Measurements from ENCODE around the gene MGRN1. TPM values are rescaled to one million over a fixed set of nuclear protein-coding genes. Genes with fewer than 3 reads are reported as not detected.

The MGRN1 gene
- total and polyA plus RNA-seq, 2 of the 13 experiments (the other 11 are each of a cell fraction or from before 2014, with no cell fraction given): 11.9 to 12.6 TPM

GRCh38 chr16:4684058-4684715 lies 59.6 kb downstream of the MGRN1 start:
- intact Hi-C loops (cut with micrococcal nuclease; ENCODE audit: unreplicated experiment): no loop called here
- TF ChIP-seq ZNF605 (CRISPR knock-in tag; IDR thresholded peaks at IDR 0.05): no peak
- peak; percentile 67 for TF ChIP-seq AGO2 (optimal IDR thresholded peaks at IDR 0.05; ENCODE audit: low read depth, low read length)
- TF ChIP-seq HIC2 (CRISPR knock-in tag; IDR thresholded peaks at IDR 0.05; ENCODE audit: low read depth): no peak
- TF ChIP-seq SAFB2 (CRISPR knock-in tag; IDR thresholded peaks at IDR 0.05; ENCODE audit: borderline replicate concordance, low read depth): no peak
- TF ChIP-seq PLRG1 (conservative IDR thresholded peaks at IDR 0.05): no peak
- TF ChIP-seq POLR2A (IDR thresholded peaks at IDR 0.05; ENCODE audit: insufficient read depth in 1 of 2, low read depth in 2 of 2, low read length in 2 of 2): 0 out of 4 replicates have a peak, but pooled peaks of 1 of the 2 experiments have one; percentile 22
- Histone ChIP-seq H3K9me3 (ENCODE audit: low read length) (no peaks in the 10 kb centered on the region), H3K79me2 (ENCODE audit: insufficient read depth, low read length) (no peaks in the 10 kb centered on the region), H3K27me3 (ENCODE audit: control insufficient read depth in 1 of 2, insufficient read depth in 2 of 2, low read length in 2 of 2) (no peaks in the 10 kb centered on the region), H4K20me1 (ENCODE audit: insufficient read depth, low read length) (no peaks in the 10 kb centered on the region), H3K27ac (ENCODE audit: extremely low read length, insufficient read depth, low read length) (no peak overlapping the region), H3K4me1 (ENCODE audit: insufficient read depth, low read length) (peaks cover 1% of the 10 kb centered on the region), H2AFZ (ENCODE audit: low read length) (no peak overlapping the region), H3K36me3 (replicated peaks in 1 of 2; ENCODE audit: control insufficient read depth in 1 of 2, insufficient read depth in 2 of 2, low read length in 2 of 2) (peaks cover 31 to 63% of the 10 kb centered on the region in 2 experiments; a peak in 4 of 5 replicates), H3K4me3 (replicated peaks in 1 of 3; ENCODE audit: insufficient read depth in 1 of 3, low read depth in 2 of 3, low read length in 3 of 3) (no peak overlapping the region), H3K9ac (ENCODE audit: insufficient read depth, low read depth, low read length) (no peak overlapping the region), H3K4me2 (ENCODE audit: low read depth, low read length) (no peak overlapping the region)
- CTCF ChIA-PET (ENCODE audit: low intra/inter-chr PET ratio, low total read pairs): no interaction called here
- DNase-seq (ENCODE audit: low spot score): no peak
- in situ Hi-C loops (cut with HindIII; ENCODE audit: extremely low pct_ligation_motif_present, low pct_unique_long_range_greater_than_20kb): no loop called here
- WGBS (ENCODE audit: low lambda C conversion rate): 98% methylated on average over 8 of the region's 23 CpGs
- no TSS peak for BruUV-seq (replicated peaks)
- POLR2A ChIA-PET: no interaction called here
- no peak for ATAC-seq
- no peak for FAIRE-seq

- intact Hi-C loops (cut with micrococcal nuclease; ENCODE audit: unreplicated experiment): no loop called here
- TF ChIP-seq POLR2AphosphoS5 (IDR thresholded peaks at IDR 0.05; ENCODE audit: low read depth, low read length) (peak; percentile 21; the same call in 1 of the 2 replicates), ZBTB38 (CRISPR knock-in tag; IDR thresholded peaks at IDR 0.05) (peak; percentile 24; the same call in 1 of the 2 replicates), MTERF4 (CRISPR knock-in tag; IDR thresholded peaks at IDR 0.05) (no peak), CEBPB (IDR thresholded peaks at IDR 0.05; ENCODE audit: borderline replicate concordance, low read depth, low read length) (peak; percentile 29; the same call in 1 of the 2 replicates), ZBTB33 (CRISPR knock-in tag; IDR thresholded peaks at IDR 0.05) (peak; percentile 92), MATR3 (CRISPR knock-in tag; IDR thresholded peaks at IDR 0.05) (no peak)
- TF ChIP-seq, protein P1, sequence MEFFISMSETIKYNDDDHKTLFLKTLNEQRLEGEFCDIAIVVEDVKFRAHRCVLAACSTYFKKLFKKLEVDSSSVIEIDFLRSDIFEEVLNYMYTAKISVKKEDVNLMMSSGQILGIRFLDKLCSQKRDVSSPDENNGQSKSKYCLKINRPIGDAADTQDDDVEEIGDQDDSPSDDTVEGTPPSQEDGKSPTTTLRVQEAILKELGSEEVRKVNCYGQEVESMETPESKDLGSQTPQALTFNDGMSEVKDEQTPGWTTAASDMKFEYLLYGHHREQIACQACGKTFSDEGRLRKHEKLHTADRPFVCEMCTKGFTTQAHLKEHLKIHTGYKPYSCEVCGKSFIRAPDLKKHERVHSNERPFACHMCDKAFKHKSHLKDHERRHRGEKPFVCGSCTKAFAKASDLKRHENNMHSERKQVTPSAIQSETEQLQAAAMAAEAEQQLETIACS (CRISPR knock-in tag; IDR thresholded peaks at IDR 0.05): no peak
Observed at GRCh38 chr16:4684763-4685162, 60.1 kb downstream of the MGRN1 start.

More at GRCh38 chr16:4684763-4685162, 60.1 kb downstream of the MGRN1 start:
- BruUV-seq (replicated peaks): no TSS peak
- FAIRE-seq (no peak), ATAC-seq (no peak), DNase-seq (ENCODE audit: low spot score) (no peak)
- Histone ChIP-seq H3K4me3 (replicated peaks in 1 of 3; ENCODE audit: insufficient read depth in 1 of 3, low read depth in 2 of 3, low read length in 3 of 3) (no peak overlapping the region), H3K27ac (ENCODE audit: extremely low read length, insufficient read depth, low read length) (no peak overlapping the region), H3K4me1 (ENCODE audit: insufficient read depth, low read length) (no peaks in the 10 kb centered on the region), H3K79me2 (ENCODE audit: insufficient read depth, low read length) (no peaks in the 10 kb centered on the region), H3K36me3 (replicated peaks in 1 of 2; ENCODE audit: control insufficient read depth in 1 of 2, insufficient read depth in 2 of 2, low read length in 2 of 2) (peaks cover 29 to 60% of the 10 kb centered on the region in 2 experiments; a peak in 4 of 5 replicates), H3K4me2 (ENCODE audit: low read depth, low read length) (no peak overlapping the region), H3K27me3 (ENCODE audit: control insufficient read depth in 1 of 2, insufficient read depth in 2 of 2, low read length in 2 of 2) (no peaks in the 10 kb centered on the region), H4K20me1 (ENCODE audit: insufficient read depth, low read length) (no peaks in the 10 kb centered on the region), H3K9ac (ENCODE audit: insufficient read depth, low read depth, low read length) (no peak overlapping the region), H3K9me3 (ENCODE audit: low read length) (no peaks in the 10 kb centered on the region), H2AFZ (ENCODE audit: low read length) (no peak overlapping the region)
- POLR2A ChIA-PET: no interaction called here
- in situ Hi-C loops (cut with HindIII; ENCODE audit: extremely low pct_ligation_motif_present, low pct_unique_long_range_greater_than_20kb): no loop called here
- CTCF ChIA-PET (ENCODE audit: low intra/inter-chr PET ratio, low total read pairs): no interaction called here
- 90% methylated on average over 8 of the region's 13 CpGs for WGBS (ENCODE audit: low lambda C conversion rate)

All from HepG2 (cell line).